ENCODE data around the gene CARD9.

Gene CARD9

GRCh38 chr9:136347472-136348256 lies 25.8 kb downstream of the CARD9 start:
- no peak for DNase-seq (ENCODE audit: low read depth in 2 of 2)

- no peak for DNase-seq (ENCODE audit: low read depth in 2 of 2)
Observed at GRCh38 chr9:136346927-136347465, 26.5 kb downstream of the CARD9 start.

GRCh38 chr9:136346157-136346481 lies 27.4 kb downstream of the CARD9 start:
- DNase-seq (ENCODE audit: low read depth in 2 of 2): no peak

- no peak for DNase-seq (ENCODE audit: low read depth in 2 of 2)
Observed at GRCh38 chr9:136345281-136346156, 27.9 kb downstream of the CARD9 start.

- no peak for DNase-seq (ENCODE audit: low read depth in 2 of 2)
Observed at GRCh38 chr9:136344544-136345280, 28.8 kb downstream of the CARD9 start.

GRCh38 chr9:136343884-136344269 lies 29.6 kb downstream of the CARD9 start:
- no peak for DNase-seq (ENCODE audit: low read depth in 2 of 2)

- no peak for DNase-seq (ENCODE audit: low read depth in 2 of 2)
Observed at GRCh38 chr9:136343121-136343883, 30.2 kb downstream of the CARD9 start.

- peak; percentile 48 to 59 for DNase-seq (ENCODE audit: low read depth in 2 of 2)
Observed at GRCh38 chr9:136342181-136343120, 31.0 kb downstream of the CARD9 start.

- DNase-seq (ENCODE audit: low read depth in 2 of 2): no peak
Observed at GRCh38 chr9:136341769-136342168, 31.7 kb downstream of the CARD9 start.

GRCh38 chr9:136341042-136341655 lies 32.3 kb downstream of the CARD9 start:
- no peak for DNase-seq (ENCODE audit: low read depth in 2 of 2)

- no peak for DNase-seq (ENCODE audit: low read depth in 2 of 2)
Observed at GRCh38 chr9:136340356-136341041, 33.0 kb downstream of the CARD9 start.

- DNase-seq (ENCODE audit: low read depth in 2 of 2): no peak
Observed at GRCh38 chr9:136339958-136340310, 33.5 kb downstream of the CARD9 start.

- peak in 1 of 2 donors; percentile 24 for DNase-seq (ENCODE audit: low read depth in 2 of 2)
Observed at GRCh38 chr9:136339173-136339957, 34.1 kb downstream of the CARD9 start.

- no peak for DNase-seq (ENCODE audit: low read depth in 2 of 2)
Observed at GRCh38 chr9:136338511-136338910, 35.0 kb downstream of the CARD9 start.

- no peak for DNase-seq (ENCODE audit: low read depth in 2 of 2)
Observed at GRCh38 chr9:136337416-136338395, 35.8 kb downstream of the CARD9 start.

GRCh38 chr9:136336881-136337280 lies 36.6 kb downstream of the CARD9 start:
- no peak for DNase-seq (ENCODE audit: low read depth in 2 of 2)

All from stimulated activated CD4-positive, alpha-beta T cell treated with anti-CD3 and anti-CD28 coated beads, Interleukin-15, amount 100 ng/mL, for 48 hours (primary cell).